ENCODE data around the gene PLXDC1. TPM values are rescaled to one million over a fixed set of nuclear protein-coding genes. Genes with fewer than 3 reads are reported as not detected.
"Not testable (repeated sequence)": the region's sequence is repeated elsewhere in the genome, so short reads cannot be mapped to it uniquely, and the experiment has no call there.

Gene PLXDC1
- total RNA-seq, 1 experiment from 2014 or later: 0.75 TPM

DNA sequence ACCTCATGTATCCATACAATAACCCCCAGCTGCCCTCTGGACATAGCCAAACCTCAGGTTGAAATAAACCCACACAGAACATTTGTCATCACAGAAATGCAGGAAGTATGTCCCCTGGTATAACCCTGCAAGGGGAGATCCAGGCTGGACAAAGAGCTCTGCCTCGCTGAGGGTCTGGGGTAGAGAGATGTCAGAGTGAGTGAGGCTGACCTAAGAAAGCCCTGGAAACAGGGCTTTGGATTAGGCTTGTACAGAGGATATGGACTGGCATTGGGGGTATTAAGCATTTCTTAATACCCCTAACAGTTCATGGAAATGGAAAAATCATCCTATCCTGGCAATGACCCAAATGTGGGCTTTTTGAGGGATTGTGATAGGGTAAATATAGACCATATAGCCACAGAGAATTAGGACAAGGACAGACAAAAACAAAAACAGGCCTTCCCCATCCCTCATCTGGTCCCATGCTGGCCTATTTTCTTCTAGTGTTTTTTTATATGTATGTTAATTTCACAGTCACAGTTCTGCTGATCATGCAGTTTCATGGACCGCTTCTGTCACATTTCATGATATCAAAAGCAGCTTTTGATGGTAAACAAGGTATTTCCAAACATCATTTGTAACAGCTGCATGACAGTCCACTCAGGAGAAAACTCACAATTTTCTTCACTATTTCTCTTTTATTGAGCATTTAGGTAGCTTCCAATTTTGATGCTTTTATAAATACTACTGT is 26.1 kb downstream of the PLXDC1 start:
- Histone ChIP-seq H3K27ac (ENCODE audit: low read depth, low read length, poor library complexity, severe bottlenecking) (no peak overlapping the region), H3K27me3 (replicated peaks; ENCODE audit: insufficient read depth, low read depth, low read length, poor library complexity) (no peaks in the 10 kb centered on the region), H3K4me3 (ENCODE audit: low read depth, low read length, poor library complexity, severe bottlenecking) (no peak overlapping the region), H3K9me3 (ENCODE audit: low read depth, low read length, poor library complexity, severe bottlenecking) (no peaks in the 10 kb centered on the region), H3K36me3 (ENCODE audit: insufficient read depth, low read length, poor library complexity, severe bottlenecking) (no peaks in the 10 kb centered on the region), H3K4me1 (ENCODE audit: insufficient read depth, low read length, poor library complexity, severe bottlenecking) (no peaks in the 10 kb centered on the region)
- intact Hi-C loops (cut with micrococcal nuclease; ENCODE audit: unreplicated experiment): no loop called here
- ChIA-PET POLR2A (ENCODE audit: low non-redundant PET) (no interaction called here), CTCF (no interaction called here)
- TF ChIP-seq, protein P1, sequence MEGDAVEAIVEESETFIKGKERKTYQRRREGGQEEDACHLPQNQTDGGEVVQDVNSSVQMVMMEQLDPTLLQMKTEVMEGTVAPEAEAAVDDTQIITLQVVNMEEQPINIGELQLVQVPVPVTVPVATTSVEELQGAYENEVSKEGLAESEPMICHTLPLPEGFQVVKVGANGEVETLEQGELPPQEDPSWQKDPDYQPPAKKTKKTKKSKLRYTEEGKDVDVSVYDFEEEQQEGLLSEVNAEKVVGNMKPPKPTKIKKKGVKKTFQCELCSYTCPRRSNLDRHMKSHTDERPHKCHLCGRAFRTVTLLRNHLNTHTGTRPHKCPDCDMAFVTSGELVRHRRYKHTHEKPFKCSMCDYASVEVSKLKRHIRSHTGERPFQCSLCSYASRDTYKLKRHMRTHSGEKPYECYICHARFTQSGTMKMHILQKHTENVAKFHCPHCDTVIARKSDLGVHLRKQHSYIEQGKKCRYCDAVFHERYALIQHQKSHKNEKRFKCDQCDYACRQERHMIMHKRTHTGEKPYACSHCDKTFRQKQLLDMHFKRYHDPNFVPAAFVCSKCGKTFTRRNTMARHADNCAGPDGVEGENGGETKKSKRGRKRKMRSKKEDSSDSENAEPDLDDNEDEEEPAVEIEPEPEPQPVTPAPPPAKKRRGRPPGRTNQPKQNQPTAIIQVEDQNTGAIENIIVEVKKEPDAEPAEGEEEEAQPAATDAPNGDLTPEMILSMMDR (conservative IDR thresholded peaks at IDR 0.05; ENCODE audit: low read depth, low read length): no peak
- TF ChIP-seq EZH2 (IDR thresholded peaks at IDR 0.05; ENCODE audit: borderline replicate concordance, low read depth, low read length, poor library complexity, severe bottlenecking): no peak
- BruUV-seq (replicated peaks): no TSS peak
- no peak for DNase-seq (ENCODE audit: low spot score)

DNA sequence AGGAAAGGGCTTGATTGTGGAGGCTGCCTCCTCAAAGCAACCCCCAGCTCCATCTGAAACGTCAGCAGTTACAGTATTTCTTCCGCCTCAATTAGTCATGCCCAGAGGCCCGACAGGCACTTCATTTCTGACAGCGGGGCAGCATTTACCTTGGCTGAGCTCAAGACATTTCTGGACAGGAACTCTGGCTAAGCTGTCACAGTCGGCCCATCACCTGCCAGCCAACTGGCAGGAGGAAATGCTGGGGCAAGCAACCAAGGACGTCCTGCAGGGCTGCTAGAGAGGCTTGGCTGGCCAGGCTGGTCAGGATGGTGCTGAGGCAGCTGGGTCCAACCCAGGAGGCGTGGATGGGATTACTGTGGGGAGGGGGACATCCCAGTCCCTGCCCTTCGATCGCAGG is 27.8 kb downstream of the PLXDC1 start:
- no TSS peak for BruUV-seq (replicated peaks)
- H3K27ac ChIP-seq (ENCODE audit: low read depth, low read length, poor library complexity, severe bottlenecking): no peak overlapping the region
- no peaks in the 10 kb centered on the region for H3K27me3 ChIP-seq (replicated peaks; ENCODE audit: insufficient read depth, low read depth, low read length, poor library complexity)
- no peaks in the 10 kb centered on the region for H3K36me3 ChIP-seq (ENCODE audit: insufficient read depth, low read length, poor library complexity, severe bottlenecking)
- H3K9me3 ChIP-seq (ENCODE audit: low read depth, low read length, poor library complexity, severe bottlenecking): no peaks in the 10 kb centered on the region
- DNase-seq (ENCODE audit: low spot score): no peak
- CTCF ChIA-PET: interaction anchor here (0.6 kb wide), 1 partner anchor 29 kb away, joined by 9 read pairs; no protein-coding TSS in a partner anchor
- intact Hi-C loops (cut with micrococcal nuclease; ENCODE audit: unreplicated experiment): no loop called here
- no peak overlapping the region for H3K4me3 ChIP-seq (ENCODE audit: low read depth, low read length, poor library complexity, severe bottlenecking)
- TF ChIP-seq, protein P1 (conservative IDR thresholded peaks at IDR 0.05; ENCODE audit: low read depth, low read length): no peak
- TF ChIP-seq EZH2 (IDR thresholded peaks at IDR 0.05; ENCODE audit: borderline replicate concordance, low read depth, low read length, poor library complexity, severe bottlenecking): no peak
- POLR2A ChIA-PET (ENCODE audit: low non-redundant PET): no interaction called here
- no peaks in the 10 kb centered on the region for H3K4me1 ChIP-seq (ENCODE audit: insufficient read depth, low read length, poor library complexity, severe bottlenecking)

DNA sequence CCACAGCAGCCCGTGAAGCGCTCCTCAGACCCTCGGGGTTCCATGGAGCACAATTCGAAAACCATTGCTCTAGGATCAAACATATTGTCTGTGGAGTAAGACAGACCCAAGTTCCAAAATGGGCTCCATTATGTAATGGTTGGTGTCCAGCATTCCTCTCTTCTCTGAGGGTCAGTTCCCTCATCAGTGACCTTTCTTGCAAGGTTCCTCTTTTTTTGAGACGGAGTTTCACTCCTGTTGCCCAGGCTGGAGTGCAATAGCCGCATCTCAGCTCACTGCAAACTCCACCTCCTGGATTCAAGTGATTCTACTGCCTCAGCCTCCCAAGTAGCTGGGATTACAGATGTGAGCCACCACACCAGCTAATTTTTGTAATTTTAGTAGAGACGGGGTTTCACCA is 28.4 kb downstream of the PLXDC1 start:
- H3K9me3 ChIP-seq (ENCODE audit: low read depth, low read length, poor library complexity, severe bottlenecking): no peaks in the 10 kb centered on the region
- no peak for TF ChIP-seq EZH2 (IDR thresholded peaks at IDR 0.05; ENCODE audit: borderline replicate concordance, low read depth, low read length, poor library complexity, severe bottlenecking)
- TF ChIP-seq, protein P1 (conservative IDR thresholded peaks at IDR 0.05; ENCODE audit: low read depth, low read length): no peak
- POLR2A ChIA-PET (ENCODE audit: low non-redundant PET): interaction anchor here (0.6 kb wide), 1 partner anchor 27 kb away, joined by 3 read pairs; no protein-coding TSS in a partner anchor
- H3K27me3 ChIP-seq (replicated peaks; ENCODE audit: insufficient read depth, low read depth, low read length, poor library complexity): no peaks in the 10 kb centered on the region
- CTCF ChIA-PET: no interaction called here
- no TSS peak for BruUV-seq (replicated peaks)
- intact Hi-C loops (cut with micrococcal nuclease; ENCODE audit: unreplicated experiment): no loop called here
- DNase-seq (ENCODE audit: low spot score): no peak
- no peaks in the 10 kb centered on the region for H3K36me3 ChIP-seq (ENCODE audit: insufficient read depth, low read length, poor library complexity, severe bottlenecking)
- H3K4me3 ChIP-seq (ENCODE audit: low read depth, low read length, poor library complexity, severe bottlenecking): no peak overlapping the region
- H3K27ac ChIP-seq (ENCODE audit: low read depth, low read length, poor library complexity, severe bottlenecking): no peak overlapping the region
- H3K4me1 ChIP-seq (ENCODE audit: insufficient read depth, low read length, poor library complexity, severe bottlenecking): no peaks in the 10 kb centered on the region

DNA sequence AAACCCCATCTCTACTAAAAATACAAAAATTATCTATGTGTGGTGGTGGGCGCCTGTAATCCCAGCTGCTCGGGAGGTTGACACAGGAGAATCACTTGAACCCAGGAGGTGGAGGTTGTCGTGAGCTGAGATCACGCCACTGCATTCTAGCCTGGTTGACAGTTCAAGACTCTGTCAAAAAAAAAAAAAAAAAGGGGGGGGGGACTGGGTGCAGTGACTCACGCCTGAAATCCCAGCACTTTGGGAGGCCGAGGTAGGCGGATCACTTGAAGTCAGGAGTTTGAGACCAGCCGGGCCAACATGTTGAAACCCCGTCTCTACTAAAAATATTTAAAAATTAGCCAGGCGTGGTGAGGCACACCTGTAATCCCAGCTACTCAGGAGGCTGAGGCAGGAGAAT is 29.5 kb downstream of the PLXDC1 start:
- DNase-seq (ENCODE audit: low spot score); H3K36me3 ChIP-seq (ENCODE audit: insufficient read depth, low read length, poor library complexity, severe bottlenecking); H3K4me3 ChIP-seq (ENCODE audit: low read depth, low read length, poor library complexity, severe bottlenecking); H3K4me1 ChIP-seq (ENCODE audit: insufficient read depth, low read length, poor library complexity, severe bottlenecking); intact Hi-C loops (cut with micrococcal nuclease; ENCODE audit: unreplicated experiment); H3K27ac ChIP-seq (ENCODE audit: low read depth, low read length, poor library complexity, severe bottlenecking); BruUV-seq (replicated peaks); POLR2A ChIA-PET (ENCODE audit: low non-redundant PET); H3K9me3 ChIP-seq (ENCODE audit: low read depth, low read length, poor library complexity, severe bottlenecking); H3K27me3 ChIP-seq (replicated peaks; ENCODE audit: insufficient read depth, low read depth, low read length, poor library complexity); CTCF ChIA-PET: not testable (repeated sequence)

Measured in A673 (cell line).